Aorta (tissue), 5 donors: Measurements from ENCODE around the gene GGA1. TPM values are rescaled to one million over a fixed set of nuclear protein-coding genes. Genes with fewer than 3 reads are reported as not detected.
A peak's percentile ranks its signal among the peaks of the same experiment; 100 is the strongest.

ENCODE experiments used
- ATAC-seq: fragments of 200-7000 bp; cut with Tn5 transposase; one replicate; pipeline ENCODE4 v1.9.1; 2022; ENCODE audit warnings: moderate library complexity; ENCODE audit not compliant: low FRiP score
- DNase-seq, 2 donors: peaks; one replicate each; pipeline ENCODE4 v3.0.0-alpha.2; 2020
- H3K27ac ChIP-seq, 2 donors: one replicate each; pipeline ENCODE4 v1.5.1; 2013; ENCODE audit warnings: low read length in 2 of 2, mild to moderate bottlenecking in 2 of 2, moderate library complexity in 2 of 2, control low read depth in 1 of 2, inconsistent platforms in 1 of 2, low read depth in 1 of 2
- H3K27me3 ChIP-seq, 2 donors: one replicate each; pipeline ENCODE4 v1.6.1; 2013; ENCODE audit warnings: control low read depth in 1 of 2, low read length in 1 of 2, mild to moderate bottlenecking in 1 of 2, moderate library complexity in 1 of 2; ENCODE audit not compliant: insufficient read depth in 2 of 2, control insufficient read depth in 1 of 2
- H3K36me3 ChIP-seq, 2 donors: one replicate each; pipeline ENCODE4 v1.6.1; 2013; ENCODE audit warnings: control low read depth in 1 of 2, low read length in 1 of 2, mild to moderate bottlenecking in 1 of 2; ENCODE audit not compliant: insufficient read depth in 2 of 2, control insufficient read depth in 1 of 2
- H3K4me1 ChIP-seq, 2 donors: one replicate each; pipeline ENCODE4 v1.6.1; 2013; ENCODE audit warnings: low read length in 2 of 2, control low read depth in 1 of 2, mild to moderate bottlenecking in 1 of 2, moderate library complexity in 1 of 2; ENCODE audit not compliant: insufficient read depth in 2 of 2, control insufficient read depth in 1 of 2
- H3K4me3 ChIP-seq, 2 donors: one replicate each; pipeline ENCODE4 v1.5.1; 2013; ENCODE audit warnings: low read length in 2 of 2, control low read depth in 1 of 2, mild to moderate bottlenecking in 1 of 2
- H3K9me3 ChIP-seq: one replicate; pipeline ENCODE4 v1.6.1; 2013; ENCODE audit warnings: mild to moderate bottlenecking, low read length; ENCODE audit not compliant: control insufficient read depth
- WGBS, 2 donors: extraction: QIAGEN DNeasy Blood & Tissue Kit; methylation state at CpG; one replicate each; pipeline ENCODE4 v1.1.7; 2013; 5-methylcytosine and 5-hydroxymethylcytosine counted together
- intact Hi-C, 2 donors: fragments of 100-400 bp; cut with DNase I; formaldehyde crosslinking; loops; one replicate each; pipeline versions ENCODE4 v1.14.2 to v1.15.0; 2022
- polyA plus RNA-seq, 2 donors: library from polyadenylated mRNA; stranded (reverse); fragments of 200-250 nt; gene quantifications; one replicate each; pipeline ENCODE4 v1.2.3, GENCODE V29; 2013
- total RNA-seq, 2 donors: library from RNA; stranded (reverse); fragmentation: NEBNext Ultra II Directional; extraction: Animal tissue kit (Norgen Biotek cat#: 25700); gene quantifications; one replicate each; pipeline ENCODE4 v1.2.1, GENCODE V29; 2021
- donor health status: healthy with polysubstance abuse.
- donor health status: Bipolar disorder and iron deficiency.
- donor health status: DM: no; HTN: no; CAD: no.
- donor health status: DM: no; HTN: no; CAD: no.
- donor health status: DM: yes; HTN: yes; CAD: no.

Gene GGA1
- total and polyA plus RNA-seq, 4 donors: 14.4 to 68.7 (median 49.2) TPM

GRCh38 chr22:37627545-37627944 is 18.9 kb downstream of the GGA1 start:
- no peak overlapping the region for H3K27ac ChIP-seq
- intact Hi-C loops: no loop called here
- H3K4me1 ChIP-seq: no peaks in the 10 kb centered on the region
- H3K9me3 ChIP-seq: no peaks in the 10 kb centered on the region
- ATAC-seq (no peak), DNase-seq (no peak)
- H3K27me3 ChIP-seq: no peaks in the 10 kb centered on the region
- WGBS, 2 donors: 81 to 86% methylated on average over 5 to 6 of the region's 6 CpGs
- H3K36me3 ChIP-seq: no peaks in the 10 kb centered on the region
- no peak overlapping the region for H3K4me3 ChIP-seq

DNA sequence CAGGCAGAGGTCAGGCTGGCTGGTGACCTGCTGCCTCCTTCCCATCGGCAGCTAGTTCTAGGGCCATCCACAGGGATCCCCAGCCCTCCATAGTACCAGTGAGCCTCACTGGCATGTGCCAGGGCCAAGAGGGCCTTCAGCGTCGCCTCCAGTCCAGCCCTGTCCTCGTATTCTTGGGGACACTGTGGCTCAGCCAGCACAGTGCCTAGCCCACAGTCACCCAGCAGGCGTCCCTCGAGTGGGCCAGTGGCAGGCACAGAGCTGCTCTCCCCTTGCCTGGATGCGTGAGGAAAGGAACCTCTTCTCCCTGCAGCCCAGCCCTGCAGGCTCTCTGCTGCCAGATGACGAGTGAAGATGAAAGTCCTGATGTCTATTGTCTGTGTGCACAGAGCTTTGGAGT is 20.2 kb downstream of the GGA1 start:
- ATAC-seq (no peak), DNase-seq (no peak)
- 92 to 94% methylated on average over 8 of the region's 8 CpGs for WGBS, 2 donors
- Histone ChIP-seq H3K4me1 (no peaks in the 10 kb centered on the region), H3K27me3 (no peaks in the 10 kb centered on the region), H3K36me3 (no peaks in the 10 kb centered on the region), H3K4me3 (no peak overlapping the region), H3K27ac (no peak overlapping the region), H3K9me3 (no peaks in the 10 kb centered on the region)
- intact Hi-C loops: no loop called here

GRCh38 chr22:37629928-37630327 is 21.3 kb downstream of the GGA1 start:
- ATAC-seq (no peak), DNase-seq (no peak)
- Histone ChIP-seq H3K27me3 (no peaks in the 10 kb centered on the region), H3K9me3 (no peaks in the 10 kb centered on the region), H3K4me1 (no peaks in the 10 kb centered on the region), H3K36me3 (no peaks in the 10 kb centered on the region), H3K27ac (no peak overlapping the region), H3K4me3 (no peak overlapping the region)
- intact Hi-C loops: no loop called here
- 90 to 92% methylated on average over 10 of the region's 10 CpGs for WGBS, 2 donors

DNA sequence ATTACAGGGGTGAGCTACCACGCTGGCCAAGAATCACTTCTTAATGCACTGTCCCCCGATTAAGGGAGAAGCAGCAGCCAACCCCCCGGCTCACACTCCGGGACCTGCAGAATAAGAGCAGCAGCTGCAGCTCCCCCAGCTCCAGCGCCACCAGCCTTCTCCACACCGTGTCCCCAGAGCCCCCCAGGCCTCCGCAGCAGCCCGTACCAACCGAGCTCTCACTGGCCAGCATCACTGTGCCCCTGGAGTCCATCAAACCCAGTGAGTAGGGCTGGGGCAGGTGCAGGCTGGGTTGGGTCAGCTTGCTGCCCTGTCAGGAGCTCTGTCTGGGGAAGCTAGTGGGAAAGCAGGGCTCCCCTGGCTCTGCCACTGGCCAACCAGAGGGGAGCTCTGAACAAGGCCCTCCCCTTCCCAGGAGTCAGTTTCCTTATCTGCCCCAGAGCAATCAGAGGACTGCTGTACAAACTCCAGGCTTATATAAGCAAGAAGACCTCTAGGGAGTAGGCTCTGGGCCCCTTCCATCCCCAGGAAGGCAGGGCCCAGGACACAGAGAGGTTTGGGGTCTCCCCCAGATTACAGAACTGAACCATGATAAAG is 22.3 kb downstream of the GGA1 start:
- DNase-seq (no peak), ATAC-seq (no peak)
- H3K9me3 ChIP-seq: no peaks in the 10 kb centered on the region
- H3K4me3 ChIP-seq: no peak overlapping the region
- intact Hi-C loops: no loop called here
- H3K36me3 ChIP-seq: no peaks in the 10 kb centered on the region
- H3K27ac ChIP-seq: no peak overlapping the region
- H3K4me1 ChIP-seq: no peaks in the 10 kb centered on the region
- 88 to 90% methylated on average over 9 of the region's 9 CpGs for WGBS, 2 donors
- H3K27me3 ChIP-seq: no peaks in the 10 kb centered on the region

DNA sequence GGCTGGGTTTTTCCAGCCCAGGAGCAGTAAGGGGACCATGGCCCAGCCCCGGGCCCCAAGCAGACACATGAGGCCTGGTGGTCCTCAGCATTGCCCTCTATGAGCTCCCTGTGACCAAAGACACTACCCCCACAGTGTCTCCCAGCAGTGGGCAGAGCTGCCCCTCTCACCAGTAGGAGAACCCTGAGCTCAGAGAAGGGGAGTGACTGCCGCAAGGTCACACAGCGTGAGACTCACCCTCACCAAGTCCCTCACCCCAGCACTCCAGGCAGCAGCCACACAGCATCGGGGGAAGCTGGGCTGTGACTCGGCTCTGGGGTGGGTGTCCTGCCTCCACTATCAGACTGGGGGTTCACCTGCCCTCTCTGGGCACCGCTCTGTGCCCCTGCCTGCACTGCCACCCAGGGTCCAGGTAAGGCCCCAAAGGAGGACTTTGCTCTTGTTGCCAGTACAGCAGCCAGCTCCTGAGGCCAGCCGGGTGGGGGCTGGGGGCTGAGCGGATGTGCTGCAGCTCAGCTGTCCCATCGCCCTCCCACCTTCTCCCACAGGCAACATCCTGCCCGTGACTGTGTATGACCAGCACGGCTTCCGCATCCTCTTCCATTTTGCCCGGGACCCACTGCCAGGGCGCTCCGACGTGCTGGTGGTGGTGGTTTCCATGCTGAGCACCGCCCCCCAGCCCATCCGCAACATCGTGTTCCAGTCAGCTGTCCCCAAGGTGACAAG is 23.0 kb downstream of the GGA1 start:
- 89 to 91% methylated on average over 19 of the region's 19 CpGs for WGBS, 2 donors
- Histone ChIP-seq H3K4me3 (no peak overlapping the region), H3K4me1 (no peaks in the 10 kb centered on the region), H3K27me3 (no peaks in the 10 kb centered on the region), H3K27ac (no peak overlapping the region), H3K36me3 (no peaks in the 10 kb centered on the region), H3K9me3 (no peaks in the 10 kb centered on the region)
- intact Hi-C loops: no loop called here
- ATAC-seq (no peak), DNase-seq (no peak)

DNA sequence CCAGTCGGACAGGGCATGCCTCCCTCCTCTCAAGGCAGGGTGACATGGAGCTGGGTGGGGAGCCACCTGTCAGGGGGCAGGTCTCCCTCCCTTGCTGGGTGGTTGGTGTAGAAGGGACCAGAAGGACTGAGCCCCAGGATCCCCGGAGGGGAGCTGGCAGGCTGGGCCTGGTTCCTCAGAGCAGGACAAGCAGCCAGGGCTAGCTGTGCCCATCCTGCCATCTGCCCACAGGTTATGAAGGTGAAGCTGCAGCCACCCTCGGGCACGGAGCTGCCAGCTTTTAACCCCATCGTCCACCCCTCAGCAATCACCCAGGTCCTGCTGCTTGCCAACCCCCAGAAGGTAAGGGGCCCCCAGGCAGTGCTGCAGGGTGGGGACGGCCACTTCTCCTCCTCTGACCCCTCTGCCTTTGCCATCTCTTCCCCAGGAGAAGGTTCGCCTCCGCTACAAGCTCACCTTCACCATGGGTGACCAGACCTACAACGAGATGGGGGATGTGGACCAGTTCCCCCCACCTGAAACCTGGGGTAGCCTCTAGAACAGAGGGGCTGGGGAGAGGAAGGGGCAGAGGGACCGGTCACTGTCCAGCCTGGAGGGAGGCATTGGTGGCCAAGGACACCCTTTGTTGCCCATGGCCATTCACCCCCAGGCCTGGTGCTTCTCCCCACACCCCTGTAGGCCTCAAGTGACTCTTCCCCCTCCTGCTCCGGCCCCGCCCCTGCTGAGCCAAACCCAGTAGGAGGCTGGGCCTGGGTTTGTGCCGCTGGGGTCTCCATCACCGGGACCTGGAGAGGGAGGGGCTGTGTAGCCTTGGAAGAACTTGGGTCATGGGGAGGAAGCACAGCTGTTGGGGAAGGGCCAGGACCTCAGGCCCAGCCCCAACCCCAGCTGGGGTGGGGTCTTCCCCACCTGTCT is 23.8 kb downstream of the GGA1 start:
- H3K27ac ChIP-seq: no peak overlapping the region

GRCh38 chr22:37633089-37633624 is 24.5 kb downstream of the GGA1 start:
- intact Hi-C loops: no loop called here
- Histone ChIP-seq H3K27me3 (no peaks in the 10 kb centered on the region), H3K27ac (peak overlapping the region in 1 of 2 donors; percentile 8), H3K9me3 (no peaks in the 10 kb centered on the region), H3K36me3 (no peaks in the 10 kb centered on the region), H3K4me1 (no peaks in the 10 kb centered on the region), H3K4me3 (no peak overlapping the region)
- DNase-seq (no peak), ATAC-seq (no peak)
- WGBS, 2 donors: 43% methylated on average over 10 to 11 of the region's 11 CpGs

More for the DNA sequence above, 23.8 kb downstream of the GGA1 start:
- H3K36me3 ChIP-seq: no peaks in the 10 kb centered on the region
- 82 to 83% methylated on average over 14 of the region's 14 CpGs for WGBS, 2 donors
- no peaks in the 10 kb centered on the region for H3K4me1 ChIP-seq
- intact Hi-C loops: no loop called here
- H3K4me3 ChIP-seq: no peak overlapping the region
- ATAC-seq: no peak
- no peaks in the 10 kb centered on the region for H3K27me3 ChIP-seq
- no peak for DNase-seq
- no peaks in the 10 kb centered on the region for H3K9me3 ChIP-seq

- H3K27me3 ChIP-seq: no peaks in the 10 kb centered on the region
- ATAC-seq (peak; percentile 87), DNase-seq (peak; percentile 93 to 96)
- H3K36me3 ChIP-seq: no peaks in the 10 kb centered on the region
- H3K27ac ChIP-seq: peak overlapping the region in 1 of 2 donors; percentile 39
- H3K4me1 ChIP-seq: no peaks in the 10 kb centered on the region
- intact Hi-C loops: no loop called here
- no peak overlapping the region for H3K4me3 ChIP-seq
- H3K9me3 ChIP-seq: no peaks in the 10 kb centered on the region
- WGBS, 2 donors: 2% methylated on average over 23 to 24 of the region's 24 CpGs
These were observed 25.2 kb downstream of the GGA1 start for GRCh38 chr22:37633625-37634416.
